ENCODE data around the gene SLC4A2. TPM values are rescaled to one million over a fixed set of nuclear protein-coding genes. Genes with fewer than 3 reads are reported as not detected.

SLC4A2 gene
- polyA plus RNA-seq, 2 of the 4 experiments (the other 2 are of a cell fraction), result 112 to 275 TPM

- no peak for TF ChIP-seq FOXS1 (CRISPR knock-in tag; IDR thresholded peaks at IDR 0.05)
- TF ChIP-seq RARB (CRISPR knock-in tag; IDR thresholded peaks at IDR 0.05), result no peak
- TF ChIP-seq RFX5 (IDR thresholded peaks at IDR 0.05), result no peak
- no peak for TF ChIP-seq TP53 (CRISPR knock-in tag; IDR thresholded peaks at IDR 0.05)
- TF ChIP-seq RCOR1 (IDR thresholded peaks at IDR 0.05; ENCODE audit: low read depth, low read length), result no peak
- no peak for TF ChIP-seq NR3C1 (IDR thresholded peaks at IDR 0.05)
- no peak for TF ChIP-seq JUNB (IDR thresholded peaks at IDR 0.05)
- TF ChIP-seq MAFK (IDR thresholded peaks at IDR 0.05; ENCODE audit: partially characterized antibody), result no peak
- TF ChIP-seq, protein P1, sequence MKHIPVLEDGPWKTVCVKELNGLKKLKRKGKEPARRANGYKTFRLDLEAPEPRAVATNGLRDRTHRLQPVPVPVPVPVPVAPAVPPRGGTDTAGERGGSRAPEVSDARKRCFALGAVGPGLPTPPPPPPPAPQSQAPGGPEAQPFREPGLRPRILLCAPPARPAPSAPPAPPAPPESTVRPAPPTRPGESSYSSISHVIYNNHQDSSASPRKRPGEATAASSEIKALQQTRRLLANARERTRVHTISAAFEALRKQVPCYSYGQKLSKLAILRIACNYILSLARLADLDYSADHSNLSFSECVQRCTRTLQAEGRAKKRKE (CRISPR knock-in tag; IDR thresholded peaks at IDR 0.05; ENCODE audit: low read depth), result no peak
- TF ChIP-seq JUN (IDR thresholded peaks at IDR 0.05), result no peak
- no peak for TF ChIP-seq CBX2 (IDR thresholded peaks at IDR 0.05; ENCODE audit: borderline replicate concordance, low read depth)
- Histone ChIP-seq H3K9me3 (no peaks in the 10 kb centered on the region), H3K27ac (no peak overlapping the region), H3K4me1 (peaks cover 24% of the 10 kb centered on the region; the same call in 2 of the 3 replicates), H3K4me2 (no peak overlapping the region), H3K4me3 (no peak overlapping the region)
- DNase-seq (ENCODE audit: low read depth in 1 of 2, low spot score in 1 of 2) (no peak), ATAC-seq (no peak), FAIRE-seq (no peak)
- 68% methylated on average over 8 of the region's 8 CpGs for WGBS (ENCODE audit: missing lambda C conversion rate)
- CTCF ChIA-PET, result interaction anchor here (0.6 to 5.7 kb wide), 9 partner anchors 13 to 730 kb away, joined by 3 to 25 read pairs (median 3); partner anchors contain the start of genes ABCB8 and NOS3
- POLR2A ChIA-PET, result no interaction called here
Observed at GRCh38 chr7:151014950-151015349, 44.4 kb upstream of the SLC4A2 start.

DNA sequence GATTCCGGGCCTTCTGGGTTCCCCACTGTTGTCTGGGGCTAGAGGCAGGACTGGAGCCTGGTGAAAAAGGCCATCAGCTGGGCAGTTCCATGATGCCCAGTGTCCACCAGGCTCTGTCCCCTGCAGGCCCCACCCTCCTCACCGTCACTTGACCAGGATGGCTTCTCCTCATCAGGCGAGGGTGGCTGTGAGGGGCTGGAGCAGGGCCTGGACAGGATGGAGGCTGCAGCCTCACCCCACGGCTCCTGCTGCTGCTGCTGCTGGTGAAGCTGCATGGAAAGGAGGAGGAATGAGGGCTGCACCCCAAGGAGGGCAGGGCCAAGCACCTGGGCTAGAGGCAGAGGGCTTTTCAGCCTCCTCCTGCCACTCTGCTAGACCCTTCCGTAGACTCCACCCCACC is 43.4 kb upstream of the SLC4A2 start:
- Histone ChIP-seq H3K9me3 (no peaks in the 10 kb centered on the region), H3K27ac (no peak overlapping the region), H3K4me3 (no peak overlapping the region), H3K4me2 (no peak overlapping the region), H3K4me1 (peaks cover 15% of the 10 kb centered on the region; the same call in 2 of the 3 replicates)
- CTCF ChIA-PET, result interaction anchor here (1.9 to 9.0 kb wide), 8 partner anchors 11 to 118 kb away, joined by 7 to 110 read pairs (median 30); partner anchors contain the start of genes ABCB8 and NOS3
- no peak for DNase-seq (ENCODE audit: low read depth in 1 of 2, low spot score in 1 of 2)
- no peak for ATAC-seq
- no peak for FAIRE-seq
- POLR2A ChIA-PET, result no interaction called here
- TF ChIP-seq CBX2 (IDR thresholded peaks at IDR 0.05; ENCODE audit: borderline replicate concordance, low read depth), result no peak
- WGBS (ENCODE audit: missing lambda C conversion rate), result 80% methylated on average over 4 of the region's 5 CpGs

DNA sequence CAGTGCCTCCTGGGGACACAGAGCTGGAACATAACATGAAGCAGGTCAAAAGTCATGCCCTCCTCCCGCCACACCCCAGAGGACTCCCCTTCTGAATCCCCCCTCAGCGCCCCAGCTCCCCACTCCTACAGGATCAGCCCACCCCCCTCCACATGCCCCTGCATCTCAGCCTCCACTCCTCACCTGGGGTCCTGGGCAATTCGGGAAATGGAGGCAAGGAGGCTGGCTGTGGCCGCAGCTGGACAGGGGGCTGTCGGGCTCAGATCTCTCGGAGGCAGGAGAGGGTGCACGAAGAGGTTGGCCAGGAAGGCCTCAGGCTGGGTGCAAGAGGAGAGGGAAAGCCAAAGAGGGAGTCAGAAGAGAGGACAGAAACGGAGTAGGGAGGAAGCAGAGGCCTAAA is 42.9 kb upstream of the SLC4A2 start:
- WGBS (ENCODE audit: missing lambda C conversion rate), result 77% methylated on average over 6 of the region's 8 CpGs
- Histone ChIP-seq H3K27ac (no peak overlapping the region), H3K4me2 (no peak overlapping the region), H3K4me1 (peaks cover 15% of the 10 kb centered on the region; the same call in 2 of the 3 replicates), H3K9me3 (no peaks in the 10 kb centered on the region), H3K4me3 (no peak overlapping the region)
- FAIRE-seq (no peak), DNase-seq (ENCODE audit: low read depth in 1 of 2, low spot score in 1 of 2) (no peak), ATAC-seq (no peak)
- POLR2A ChIA-PET, result no interaction called here
- CTCF ChIA-PET, result interaction anchor here (0.9 to 9.0 kb wide), 11 partner anchors 11 to 150 kb away, joined by 3 to 110 read pairs (median 25); partner anchors contain the start of genes ABCB8 and NOS3
- no peak for TF ChIP-seq CBX8 (IDR thresholded peaks at IDR 0.05)

DNA sequence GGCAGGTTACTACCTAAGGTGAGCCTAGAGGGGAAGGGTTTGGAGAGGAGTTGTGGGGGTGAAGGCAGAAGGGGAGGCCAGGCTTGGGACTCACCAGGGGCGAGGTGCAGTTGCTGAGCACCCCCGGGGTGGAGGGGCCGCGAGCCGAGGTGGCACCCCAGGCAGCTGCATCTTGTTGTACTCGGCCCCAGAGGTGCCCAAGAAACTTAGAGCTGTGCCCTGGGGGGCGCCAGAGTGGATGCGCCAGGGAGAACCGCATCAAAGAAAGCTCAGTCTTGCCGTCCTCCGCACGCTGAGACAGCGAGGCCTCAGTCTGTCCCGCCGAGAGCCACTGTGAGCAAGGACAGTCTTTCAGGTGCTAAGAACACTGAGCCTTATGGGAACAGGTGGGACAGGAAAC is 42.4 kb upstream of the SLC4A2 start:
- ChIA-PET POLR2A (no interaction called here), CTCF (interaction anchor here (0.7 to 9.0 kb wide), 18 partner anchors 11 to 150 kb away, joined by 3 to 110 read pairs (median 14); partner anchors contain the start of genes ABCB8 and NOS3)
- H3K27ac ChIP-seq, result no peak overlapping the region
- no peak for ATAC-seq
- 83% methylated on average over 15 of the region's 15 CpGs for WGBS (ENCODE audit: missing lambda C conversion rate)
- no peak overlapping the region for H3K4me2 ChIP-seq
- TF ChIP-seq RCOR1 (IDR thresholded peaks at IDR 0.05; ENCODE audit: low read depth, low read length) (no peak), EP300 (IDR thresholded peaks at IDR 0.05) (no peak), CHD4 (IDR thresholded peaks at IDR 0.05; ENCODE audit: borderline replicate concordance) (no peak), JUN (IDR thresholded peaks at IDR 0.05) (no peak), HDAC2 (IDR thresholded peaks at IDR 0.05) (no peak), HMGXB4 (CRISPR knock-in tag; IDR thresholded peaks at IDR 0.05; ENCODE audit: borderline replicate concordance) (no peak), FOXS1 (CRISPR knock-in tag; IDR thresholded peaks at IDR 0.05) (no peak), EHF (CRISPR knock-in tag; IDR thresholded peaks at IDR 0.05) (no peak), ESRRA (IDR thresholded peaks at IDR 0.05; ENCODE audit: borderline replicate concordance, low read length) (no peak), CEBPB (IDR thresholded peaks at IDR 0.05) (no peak)
- TF ChIP-seq, protein P2, sequence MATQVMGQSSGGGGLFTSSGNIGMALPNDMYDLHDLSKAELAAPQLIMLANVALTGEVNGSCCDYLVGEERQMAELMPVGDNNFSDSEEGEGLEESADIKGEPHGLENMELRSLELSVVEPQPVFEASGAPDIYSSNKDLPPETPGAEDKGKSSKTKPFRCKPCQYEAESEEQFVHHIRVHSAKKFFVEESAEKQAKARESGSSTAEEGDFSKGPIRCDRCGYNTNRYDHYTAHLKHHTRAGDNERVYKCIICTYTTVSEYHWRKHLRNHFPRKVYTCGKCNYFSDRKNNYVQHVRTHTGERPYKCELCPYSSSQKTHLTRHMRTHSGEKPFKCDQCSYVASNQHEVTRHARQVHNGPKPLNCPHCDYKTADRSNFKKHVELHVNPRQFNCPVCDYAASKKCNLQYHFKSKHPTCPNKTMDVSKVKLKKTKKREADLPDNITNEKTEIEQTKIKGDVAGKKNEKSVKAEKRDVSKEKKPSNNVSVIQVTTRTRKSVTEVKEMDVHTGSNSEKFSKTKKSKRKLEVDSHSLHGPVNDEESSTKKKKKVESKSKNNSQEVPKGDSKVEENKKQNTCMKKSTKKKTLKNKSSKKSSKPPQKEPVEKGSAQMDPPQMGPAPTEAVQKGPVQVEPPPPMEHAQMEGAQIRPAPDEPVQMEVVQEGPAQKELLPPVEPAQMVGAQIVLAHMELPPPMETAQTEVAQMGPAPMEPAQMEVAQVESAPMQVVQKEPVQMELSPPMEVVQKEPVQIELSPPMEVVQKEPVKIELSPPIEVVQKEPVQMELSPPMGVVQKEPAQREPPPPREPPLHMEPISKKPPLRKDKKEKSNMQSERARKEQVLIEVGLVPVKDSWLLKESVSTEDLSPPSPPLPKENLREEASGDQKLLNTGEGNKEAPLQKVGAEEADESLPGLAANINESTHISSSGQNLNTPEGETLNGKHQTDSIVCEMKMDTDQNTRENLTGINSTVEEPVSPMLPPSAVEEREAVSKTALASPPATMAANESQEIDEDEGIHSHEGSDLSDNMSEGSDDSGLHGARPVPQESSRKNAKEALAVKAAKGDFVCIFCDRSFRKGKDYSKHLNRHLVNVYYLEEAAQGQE (IDR thresholded peaks at IDR 0.05), result no peak
- TF ChIP-seq, protein P3, sequence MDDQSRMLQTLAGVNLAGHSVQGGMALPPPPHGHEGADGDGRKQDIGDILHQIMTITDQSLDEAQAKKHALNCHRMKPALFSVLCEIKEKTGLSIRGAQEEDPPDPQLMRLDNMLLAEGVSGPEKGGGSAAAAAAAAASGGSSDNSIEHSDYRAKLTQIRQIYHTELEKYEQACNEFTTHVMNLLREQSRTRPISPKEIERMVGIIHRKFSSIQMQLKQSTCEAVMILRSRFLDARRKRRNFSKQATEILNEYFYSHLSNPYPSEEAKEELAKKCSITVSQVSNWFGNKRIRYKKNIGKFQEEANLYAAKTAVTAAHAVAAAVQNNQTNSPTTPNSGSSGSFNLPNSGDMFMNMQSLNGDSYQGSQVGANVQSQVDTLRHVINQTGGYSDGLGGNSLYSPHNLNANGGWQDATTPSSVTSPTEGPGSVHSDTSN (IDR thresholded peaks at IDR 0.05), result no peak
- TF ChIP-seq, protein P1 (CRISPR knock-in tag; IDR thresholded peaks at IDR 0.05; ENCODE audit: low read depth), result no peak
- H3K4me1 ChIP-seq, result peaks cover 14% of the 10 kb centered on the region; the same call in 2 of the 3 replicates
- no peak for FAIRE-seq
- no peak for DNase-seq (ENCODE audit: low read depth in 1 of 2, low spot score in 1 of 2)
- no peaks in the 10 kb centered on the region for H3K9me3 ChIP-seq
- no peak overlapping the region for H3K4me3 ChIP-seq
